OCI-LY3 (cell line): ENCODE results near the gene FCF1.

Experiments
- EZH2phosphoT487 ChIP-seq: fragments of 200-600 bp; shearing (Covaris generic); IDR thresholded peaks from 2 replicates; pipeline ENCODE4 v1.6.1; 2018; ENCODE audit warnings: antibody characterized with exemption, mixed run types, low read depth
- TF ChIP-seq, protein P1 (sequence below): fragments of 200-600, 300-600 bp; sonication (generic); IDR thresholded peaks from 2 replicates; pipeline ENCODE4 v1.5.1; 2014; ENCODE audit warnings: antibody characterized with exemption, low read length, low read depth

DNA sequence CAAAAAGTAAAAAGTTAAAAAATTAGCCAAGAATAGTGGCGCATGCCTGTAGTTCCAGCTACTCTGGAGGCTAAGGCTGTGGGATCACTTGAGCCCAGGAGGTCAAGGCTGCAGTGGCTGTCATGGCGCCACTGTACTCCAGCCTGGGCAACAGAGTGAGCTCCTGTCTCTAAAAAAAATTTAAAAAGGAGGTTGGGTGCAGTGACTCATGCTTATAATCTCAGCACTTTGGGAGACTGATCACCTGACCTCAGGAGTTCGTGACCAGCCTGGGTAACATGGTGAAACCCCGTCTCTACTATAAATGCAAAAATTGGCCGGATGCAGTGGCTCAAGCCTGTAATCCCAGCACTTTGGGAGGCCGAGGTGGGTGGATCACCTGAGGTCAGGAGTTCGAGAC is 42.0 kb downstream of the FCF1 start:
- TF ChIP-seq, protein P1, sequence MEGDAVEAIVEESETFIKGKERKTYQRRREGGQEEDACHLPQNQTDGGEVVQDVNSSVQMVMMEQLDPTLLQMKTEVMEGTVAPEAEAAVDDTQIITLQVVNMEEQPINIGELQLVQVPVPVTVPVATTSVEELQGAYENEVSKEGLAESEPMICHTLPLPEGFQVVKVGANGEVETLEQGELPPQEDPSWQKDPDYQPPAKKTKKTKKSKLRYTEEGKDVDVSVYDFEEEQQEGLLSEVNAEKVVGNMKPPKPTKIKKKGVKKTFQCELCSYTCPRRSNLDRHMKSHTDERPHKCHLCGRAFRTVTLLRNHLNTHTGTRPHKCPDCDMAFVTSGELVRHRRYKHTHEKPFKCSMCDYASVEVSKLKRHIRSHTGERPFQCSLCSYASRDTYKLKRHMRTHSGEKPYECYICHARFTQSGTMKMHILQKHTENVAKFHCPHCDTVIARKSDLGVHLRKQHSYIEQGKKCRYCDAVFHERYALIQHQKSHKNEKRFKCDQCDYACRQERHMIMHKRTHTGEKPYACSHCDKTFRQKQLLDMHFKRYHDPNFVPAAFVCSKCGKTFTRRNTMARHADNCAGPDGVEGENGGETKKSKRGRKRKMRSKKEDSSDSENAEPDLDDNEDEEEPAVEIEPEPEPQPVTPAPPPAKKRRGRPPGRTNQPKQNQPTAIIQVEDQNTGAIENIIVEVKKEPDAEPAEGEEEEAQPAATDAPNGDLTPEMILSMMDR: no peak
- TF ChIP-seq EZH2phosphoT487: no peak
